SK-N-MC (cell line): Measurements from ENCODE around the gene WNT4.
"Not testable (repeated sequence)": the region's sequence is repeated elsewhere in the genome, so short reads cannot be mapped to it uniquely, and the experiment has no call there.

Experiments
- EZH2 ChIP-seq: fragments of 200-600 bp; sonication (generic); IDR thresholded peaks from one replicate; pipeline ENCODE4 v1.6.1; 2017; ENCODE audit warnings: antibody characterized with exemption
- FOXP2 ChIP-seq: optimal IDR thresholded peaks from 2 replicates; pipeline ENCODE3; 2011; ENCODE audit warnings: mild to moderate bottlenecking, moderate library complexity; ENCODE audit not compliant: insufficient read depth; ENCODE audit errors: extremely low read length, control extremely low read depth
- POLR2AphosphoS5 ChIP-seq: IDR thresholded peaks from 2 replicates; pipeline ENCODE4 v1.6.1; 2012; ENCODE audit warnings: mild to moderate bottlenecking, low read depth, low read length, borderline replicate concordance

GRCh38 chr1:22092026-22092768 lies 50.7 kb downstream of the WNT4 start:
- not testable (repeated sequence) for TF ChIP-seq EZH2, POLR2AphosphoS5, FOXP2
